Measurements from ENCODE around the gene TWSG1. TPM values are rescaled to one million over a fixed set of nuclear protein-coding genes. Genes with fewer than 3 reads are reported as not detected.
"Not testable (repeated sequence)": the region's sequence is repeated elsewhere in the genome, so short reads cannot be mapped to it uniquely, and the experiment has no call there.

The TWSG1 gene
- polyA plus RNA-seq, 3 donors: 1.6 to 5.5 (median 3.9) TPM

GRCh38 chr18:9449600-9450414 lies 115.2 kb downstream of the TWSG1 start:
- no peak overlapping the region for H3K27ac Mint-ChIP-seq
- 93% methylated on average over 6 of the region's 12 CpGs for WGBS (ENCODE audit: insufficient coverage)
- H3K27me3 ChIP-seq (ENCODE audit: control insufficient read depth in 2 of 2, insufficient read depth in 2 of 2, low read length in 2 of 2): no peaks in the 10 kb centered on the region
- no peak overlapping the region for H3K4me3 ChIP-seq (replicated peaks in 1 of 3; ENCODE audit: low read depth in 2 of 3, low read length in 3 of 3)
- H4K20me1 ChIP-seq (ENCODE audit: insufficient read depth, low read length): no peaks in the 10 kb centered on the region
- H3K9me3 ChIP-seq (replicated peaks in 1 of 2; ENCODE audit: control insufficient read depth in 1 of 2, insufficient read depth in 1 of 2, low read length in 2 of 2): peaks cover 7 to 25% of the 10 kb centered on the region in 2 donors
- H3K9me3 Mint-ChIP-seq: peaks cover 10 to 29% (median 25%) of the 10 kb centered on the region in 7 donors
- H3K4me1 Mint-ChIP-seq: no peaks in the 10 kb centered on the region
- no peak for DNase-seq
- intact Hi-C loops (cut with micrococcal nuclease): no loop called here
- no peak overlapping the region for H3K4me3 Mint-ChIP-seq
- H3K9ac ChIP-seq (ENCODE audit: insufficient read depth, low read length, poor library complexity, severe bottlenecking): no peak overlapping the region
- H3K27me3 Mint-ChIP-seq (ENCODE audit: low read depth in 3 of 3): peaks cover 0 to 3% (median 1%) of the 10 kb centered on the region in 3 donors
- no peak overlapping the region for H3K27ac ChIP-seq (ENCODE audit: low read depth in 1 of 2, low read length in 2 of 2)
- no peak overlapping the region for H3K4me2 ChIP-seq (replicated peaks; ENCODE audit: extremely low read depth, low read length, poor library complexity, severe bottlenecking)
- TF ChIP-seq CTCF (IDR thresholded peaks at IDR 0.05): no peak
- no peak overlapping the region for H2AFZ ChIP-seq (ENCODE audit: insufficient read depth, low read depth, low read length, poor library complexity, severe bottlenecking)
- no peaks in the 10 kb centered on the region for H3K36me3 Mint-ChIP-seq
- H3K79me2 ChIP-seq (ENCODE audit: insufficient read depth, low read length): no peaks in the 10 kb centered on the region
- no peaks in the 10 kb centered on the region for H3K4me1 ChIP-seq (ENCODE audit: control insufficient read depth in 1 of 2, insufficient read depth in 2 of 2, low read length in 2 of 2)
- H3K36me3 ChIP-seq (replicated peaks in 1 of 2; ENCODE audit: control insufficient read depth in 1 of 2, insufficient read depth in 2 of 2, low read length in 2 of 2): no peaks in the 10 kb centered on the region

GRCh38 chr18:9450920-9451319 lies 116.3 kb downstream of the TWSG1 start:
- H3K4me3 Mint-ChIP-seq; H3K4me3 ChIP-seq (replicated peaks in 1 of 3; ENCODE audit: low read depth in 2 of 3, low read length in 3 of 3); H3K36me3 ChIP-seq (replicated peaks in 1 of 2; ENCODE audit: control insufficient read depth in 1 of 2, insufficient read depth in 2 of 2, low read length in 2 of 2); intact Hi-C loops (cut with micrococcal nuclease); H3K27me3 ChIP-seq (ENCODE audit: control insufficient read depth in 2 of 2, insufficient read depth in 2 of 2, low read length in 2 of 2); H4K20me1 ChIP-seq (ENCODE audit: insufficient read depth, low read length); H2AFZ ChIP-seq (ENCODE audit: insufficient read depth, low read depth, low read length, poor library complexity, severe bottlenecking); H3K9ac ChIP-seq (ENCODE audit: insufficient read depth, low read length, poor library complexity, severe bottlenecking); H3K4me2 ChIP-seq (replicated peaks; ENCODE audit: extremely low read depth, low read length, poor library complexity, severe bottlenecking); H3K79me2 ChIP-seq (ENCODE audit: insufficient read depth, low read length); H3K27me3 Mint-ChIP-seq (ENCODE audit: low read depth in 3 of 3); H3K27ac ChIP-seq (ENCODE audit: low read depth in 1 of 2, low read length in 2 of 2); DNase-seq; H3K36me3 Mint-ChIP-seq; H3K27ac Mint-ChIP-seq; H3K4me1 ChIP-seq (ENCODE audit: control insufficient read depth in 1 of 2, insufficient read depth in 2 of 2, low read length in 2 of 2); H3K4me1 Mint-ChIP-seq: not testable (repeated sequence)
- H3K9me3 Mint-ChIP-seq: peaks cover 10 to 40% (median 34%) of the 10 kb centered on the region in 7 donors
- WGBS (ENCODE audit: insufficient coverage): 100% methylated on average over 4 of the region's 7 CpGs
- peaks cover 15 to 28% of the 10 kb centered on the region in 2 donors for H3K9me3 ChIP-seq (replicated peaks in 1 of 2; ENCODE audit: control insufficient read depth in 1 of 2, insufficient read depth in 1 of 2, low read length in 2 of 2)

Other genes starting within 250 kb of the TWSG1 start
- gene NDUFV2, start 232.1 kb upstream of the TWSG1 start, polyA plus RNA-seq: 100 to 1,000 TPM in 2 of 3 donors, 10 to 100 TPM in 1; 55.4 to 184 (median 162) TPM
- gene ANKRD12, start 198.0 kb upstream of the TWSG1 start, polyA plus RNA-seq: 10 to 100 TPM in 2 of 3 donors, 1 to 10 TPM in 1; 9.3 to 15.5 (median 15.4) TPM
- 10 to 100 TPM; 21.5 to 36.0 (median 32.8) TPM for gene RALBP1, start 140.7 kb downstream of the TWSG1 start, polyA plus RNA-seq

All from CD14-positive monocyte (primary cell).